IMR-90 (cell line): ENCODE measurements around the gene GTF2F2. TPM values are rescaled to one million over a fixed set of nuclear protein-coding genes. Genes with fewer than 3 reads are reported as not detected.

Experiments
- ATAC-seq: fragments of 200-7000 bp; cut with Tn5 transposase; 2 replicates; pipeline ENCODE4 v1.9.1; 2020; ENCODE audit warnings: low read depth, mild to moderate bottlenecking, moderate library complexity
- BruUV-seq: library from RNA; stranded (reverse); fragments of 400-500 nt; replicated peaks from 2 replicates; lab custom pipeline; 2021; lab: Mats Ljungman, UMichigan
- CTCF ChIA-PET: fragments of 300-600 bp; formaldehyde crosslinking; extraction: SDS; loops from one replicate; lab custom pipeline; 2021; ENCODE audit warnings: antibody characterized with exemption; lab: Yijun Ruan, JAX
- POLR2A ChIA-PET: fragments of 300-600 bp; sonication (Branson Sonifier 250); formaldehyde crosslinking; loops from one replicate; lab custom pipeline; 2022; ENCODE audit warnings: antibody characterized with exemption; ENCODE audit not compliant: unreplicated experiment; lab: Charles Lee
- DNase-seq: peaks from one replicate; pipeline ENCODE4 v3.0.0; 2013
- H2AFZ ChIP-seq: replicated peaks from 2 replicates; pipeline ENCODE3; 2013; ENCODE audit warnings: low read length, mild to moderate bottlenecking; ENCODE audit not compliant: poor library complexity
- H2AK5ac ChIP-seq: 2 replicates; pipeline ENCODE4 v1.6.1; 2013; ENCODE audit warnings: low read depth, low read length, inconsistent platforms
- H2AK9ac ChIP-seq: replicated peaks from 2 replicates; pipeline ENCODE3; 2013; ENCODE audit warnings: mild to moderate bottlenecking, low read depth, low read length, moderate library complexity; ENCODE audit not compliant: poor library complexity
- H2BK120ac ChIP-seq: 2 replicates; pipeline ENCODE4 v1.6.1; 2013; ENCODE audit warnings: low read depth, low read length, inconsistent platforms
- H2BK15ac ChIP-seq: 3 replicates; pipeline ENCODE4 v1.6.1; 2013; ENCODE audit warnings: low read depth, low read length, inconsistent platforms
- H2BK20ac ChIP-seq: 2 replicates; pipeline ENCODE4 v1.6.1; 2013; ENCODE audit warnings: low read depth, mild to moderate bottlenecking, inconsistent platforms, low read length, moderate library complexity
- H2BK5ac ChIP-seq: 2 replicates; pipeline ENCODE4 v1.6.1; 2013; ENCODE audit warnings: mild to moderate bottlenecking, low read depth, low read length, inconsistent platforms; ENCODE audit not compliant: poor library complexity, severe bottlenecking
- H3K14ac ChIP-seq: replicated peaks from 2 replicates; pipeline ENCODE4 v1.6.1; 2013; ENCODE audit warnings: low read depth, low read length, inconsistent platforms
- H3K18ac ChIP-seq: 2 replicates; pipeline ENCODE4 v1.6.1; 2013; ENCODE audit warnings: low read depth, low read length, control low read depth
- H3K23ac ChIP-seq: 2 replicates; pipeline ENCODE4 v1.6.1; 2013; ENCODE audit warnings: low read depth, low read length, inconsistent platforms
- H3K27ac ChIP-seq: 2 replicates; pipeline ENCODE4 v1.5.1; 2013; ENCODE audit warnings: mild to moderate bottlenecking, control low read depth, low read length; ENCODE audit not compliant: insufficient read depth
- H3K27me3 ChIP-seq: 2 replicates; pipeline ENCODE4 v1.6.1; 2013; ENCODE audit warnings: low read length; ENCODE audit not compliant: control insufficient read depth, insufficient read depth
- H3K36me3 ChIP-seq: 2 replicates; pipeline ENCODE4 v1.6.1; 2013; ENCODE audit warnings: low read length, mixed read lengths; ENCODE audit not compliant: control insufficient read depth, insufficient read depth
- H3K4ac ChIP-seq: 2 replicates; pipeline ENCODE4 v1.6.1; 2013; ENCODE audit warnings: low read depth, low read length, inconsistent platforms
- H3K4me1 ChIP-seq: 2 replicates; pipeline ENCODE4 v1.6.1; 2013; ENCODE audit warnings: low read length, mixed read lengths; ENCODE audit not compliant: control insufficient read depth, insufficient read depth
- H3K4me2 ChIP-seq: 2 replicates; pipeline ENCODE4 v1.6.1; 2013; ENCODE audit warnings: low read depth, mild to moderate bottlenecking, control low read depth, low read length, moderate library complexity
- H3K4me3 ChIP-seq: 2 replicates; pipeline ENCODE4 v1.5.1; 2013; ENCODE audit warnings: low read depth, mild to moderate bottlenecking, control low read depth, low read length, moderate library complexity; ENCODE audit not compliant: insufficient read depth
- H3K56ac ChIP-seq: 2 replicates; pipeline ENCODE4 v1.6.1; 2013; ENCODE audit warnings: low read length, inconsistent platforms; ENCODE audit not compliant: insufficient read depth; ENCODE audit errors: extremely low read depth
- H3K79me1 ChIP-seq, 2 experiments: 2 replicates each; pipeline ENCODE4 v1.6.1; 2013; ENCODE audit warnings: low read length in 2 of 2, inconsistent platforms in 1 of 2, low read depth in 1 of 2
- H3K9ac ChIP-seq: 2 replicates; pipeline ENCODE4 v1.6.1; 2013; ENCODE audit warnings: low read depth, low read length, control low read depth
- H3K9me1 ChIP-seq: 2 replicates; pipeline ENCODE4 v1.6.1; 2013; ENCODE audit warnings: low read length, inconsistent platforms; ENCODE audit not compliant: insufficient read depth
- H3K9me3 ChIP-seq: 2 replicates; pipeline ENCODE4 v1.6.1; 2013; ENCODE audit warnings: low read length; ENCODE audit not compliant: control insufficient read depth, insufficient read depth
- H4K20me1 ChIP-seq: 2 replicates; pipeline ENCODE4 v1.6.1; 2013; ENCODE audit warnings: low read length, inconsistent platforms; ENCODE audit not compliant: insufficient read depth
- H4K5ac ChIP-seq: 2 replicates; pipeline ENCODE4 v1.6.1; 2013; ENCODE audit warnings: mild to moderate bottlenecking, low read depth, low read length, control low read depth
- H4K8ac ChIP-seq, 2 experiments: 2 replicates each; pipeline ENCODE4 v1.6.1; 2013; ENCODE audit warnings: low read depth in 2 of 2, low read length in 2 of 2, control low read depth in 1 of 2, inconsistent platforms in 1 of 2
- H4K91ac ChIP-seq: 2 replicates; pipeline ENCODE4 v1.6.1; 2013; ENCODE audit warnings: low read depth, low read length, inconsistent platforms; ENCODE audit not compliant: insufficient read depth
- BHLHE40 ChIP-seq: fragments of 150-350 bp; IDR thresholded peaks from 2 replicates; pipeline ENCODE4 v1.6.1; 2016; ENCODE audit warnings: mild to moderate bottlenecking, low read depth, low read length
- CEBPB ChIP-seq: IDR thresholded peaks from 2 replicates; pipeline ENCODE4 v1.6.1; 2012; ENCODE audit warnings: low read depth, low read length, improper control_type of control experiment
- CHD1 ChIP-seq: IDR thresholded peaks from 2 replicates; pipeline ENCODE4 v1.6.1; 2012; ENCODE audit warnings: low read depth, low read length, improper control_type of control experiment
- CTCF ChIP-seq: conservative IDR thresholded peaks from 2 replicates; pipeline ENCODE4 v1.5.1; 2012; ENCODE audit warnings: mild to moderate bottlenecking, low read depth, low read length, improper control_type of control experiment
- FOS ChIP-seq: fragments of 150-350 bp; IDR thresholded peaks from 2 replicates; pipeline ENCODE4 v1.6.1; 2016; ENCODE audit warnings: low read depth, low read length
- MAZ ChIP-seq: IDR thresholded peaks from 2 replicates; pipeline ENCODE4 v1.6.1; 2012; ENCODE audit warnings: low read depth, mild to moderate bottlenecking, low read length, improper control_type of control experiment, moderate library complexity, borderline replicate concordance
- MXI1 ChIP-seq: IDR thresholded peaks from 2 replicates; pipeline ENCODE4 v1.6.1; 2012; ENCODE audit warnings: low read depth, mild to moderate bottlenecking, low read length, moderate library complexity, borderline replicate concordance
- NFE2L2 ChIP-seq: fragments of 150-350 bp; IDR thresholded peaks from 2 replicates; pipeline ENCODE4 v1.6.1; 2016; ENCODE audit warnings: low read depth, mild to moderate bottlenecking, low read length
- POLR2A ChIP-seq: IDR thresholded peaks from 2 replicates; pipeline ENCODE4 v1.6.1; 2012; ENCODE audit warnings: mild to moderate bottlenecking, low read depth, low read length
- RAD21 ChIP-seq: IDR thresholded peaks from 2 replicates; pipeline ENCODE4 v1.6.1; 2012; ENCODE audit warnings: low read length, improper control_type of control experiment
- RCOR1 ChIP-seq: IDR thresholded peaks from 2 replicates; pipeline ENCODE4 v1.6.1; 2012; ENCODE audit warnings: mild to moderate bottlenecking, low read length, improper control_type of control experiment; ENCODE audit not compliant: insufficient replicate concordance
- RFX5 ChIP-seq: IDR thresholded peaks from 2 replicates; pipeline ENCODE4 v1.8.0; 2012; ENCODE audit warnings: low read depth, mild to moderate bottlenecking, low read length, moderate library complexity
- SMC3 ChIP-seq: fragments of 150-350 bp; IDR thresholded peaks from 2 replicates; pipeline ENCODE4 v1.6.1; 2016; ENCODE audit warnings: low read depth, mild to moderate bottlenecking, antibody characterized with exemption, low read length, moderate library complexity
- WGBS, 2 experiments: methylation state at CpG; one replicate each; pipeline versions ENCODE4 v1.1.5 to v1.1.7; 2013; ENCODE audit warnings: missing lambda C conversion rate in 2 of 2; ENCODE audit not compliant: insufficient read length in 1 of 2; ENCODE audit errors: extremely low coverage in 2 of 2; 5-methylcytosine and 5-hydroxymethylcytosine counted together
- dilution Hi-C: fragments of 300-500 bp; cut with HindIII; formaldehyde crosslinking; loops from one replicate; pipeline ENCODE4 v1.14.3; 2018; ENCODE audit warnings: low sequenced_read_pairs; ENCODE audit not compliant: unreplicated experiment
- in situ Hi-C: fragments of 300-500 bp; cut with MboI; formaldehyde crosslinking; loops from 3 replicates; pipeline ENCODE4 v1.14.3; 2019; ENCODE audit warnings: low sequenced_read_pairs, inconsistent platforms, mixed read lengths
- intact Hi-C: fragments of 100-400 bp; cut with micrococcal nuclease; formaldehyde crosslinking; loops from 2 replicates; pipeline ENCODE4 v1.10.0; 2022
- polyA plus RNA-seq, 3 experiments: library from polyadenylated mRNA; depleted of rRNA; stranded (reverse); fragments of >200 nt; gene quantifications; 2 replicates each; pipeline ENCODE4 v1.2.3, GENCODE V29; 2012; ENCODE audit warnings: low replicate concordance in 1 of 3
- total RNA-seq: library from RNA; depleted of rRNA; stranded (reverse); fragments of >200 nt; gene quantifications from 2 replicates; pipeline ENCODE4 v1.2.3, GENCODE V29; 2012
- TF ChIP-seq, protein P1 (sequence below): fragments of 150-350 bp; IDR thresholded peaks from 2 replicates; pipeline ENCODE4 v1.6.1; 2016; ENCODE audit warnings: low read depth, mild to moderate bottlenecking, low read length, moderate library complexity, borderline replicate concordance
- TF ChIP-seq, protein P2 (sequence below): fragments of 150-350 bp; IDR thresholded peaks from 2 replicates; pipeline ENCODE4 v1.6.1; 2017; ENCODE audit warnings: mild to moderate bottlenecking, antibody characterized with exemption, low read length, low read depth

GTF2F2 gene
- total and polyA plus RNA-seq, 2 of the 4 experiments (the other 2 are of a cell fraction): 16.5 to 21.0 TPM

GRCh38 chr13:45133396-45134118 is 13.2 kb downstream of the GTF2F2 start:
- no peak overlapping the region for H3K4me2 ChIP-seq
- intact Hi-C loops: no loop called here
- H3K9me3 ChIP-seq: 0 out of 2 replicates have a peak, but pooled peaks cover 3% of the 10 kb centered on the region
- no peak overlapping the region for H2AK9ac ChIP-seq
- H2BK5ac ChIP-seq: no peak overlapping the region
- peaks cover 4% of the 10 kb centered on the region for H3K9me1 ChIP-seq
- no peak overlapping the region for H2BK15ac ChIP-seq
- peaks cover 28% of the 10 kb centered on the region for H4K20me1 ChIP-seq
- H3K27ac ChIP-seq: no peak overlapping the region; the same call in 1 of the 2 replicates
- H3K18ac ChIP-seq: no peak overlapping the region
- in situ Hi-C loops: no loop called here
- no TSS peak for BruUV-seq
- H4K8ac ChIP-seq: no peak overlapping the region
- ChIA-PET POLR2A (no interaction called here), CTCF (interaction anchor here (1.2 kb wide), 1 partner anchor 10 kb away, joined by 3 read pairs; no protein-coding TSS in a partner anchor)
- no peak overlapping the region for H3K14ac ChIP-seq
- ATAC-seq (peak; percentile 72), DNase-seq (no peak)
- no peak overlapping the region for H4K5ac ChIP-seq
- peaks cover 54 to 80% of the 10 kb centered on the region in 2 experiments for H3K79me1 ChIP-seq
- peaks cover 4% of the 10 kb centered on the region; the same call in 1 of the 2 replicates for H3K4me1 ChIP-seq
- no peaks in the 10 kb centered on the region for H3K27me3 ChIP-seq
- dilution Hi-C loops: no loop called here
- H2AK5ac ChIP-seq: no peak overlapping the region
- no peak overlapping the region for H3K9ac ChIP-seq
- no peak overlapping the region for H4K91ac ChIP-seq
- no peak overlapping the region for H3K56ac ChIP-seq
- H3K4me3 ChIP-seq: no peak overlapping the region
- H3K23ac ChIP-seq: no peak overlapping the region
- no peak overlapping the region for H2AFZ ChIP-seq
- H2BK120ac ChIP-seq: no peak overlapping the region
- H3K4ac ChIP-seq: no peak overlapping the region
- no peak overlapping the region for H2BK20ac ChIP-seq
- 100% methylated on average over 3 of the region's 6 CpGs; no CpG with 5 or more reads in 1 of the 2 experiments for WGBS, 2 experiments
- peaks cover 8% of the 10 kb centered on the region for H3K36me3 ChIP-seq
- TF ChIP-seq SMC3 (no peak), MAZ (no peak), RFX5 (no peak), NFE2L2 (no peak), FOS (no peak), BHLHE40 (no peak), CHD1 (no peak), RAD21 (no peak), MXI1 (no peak), POLR2A (no peak), CEBPB (no peak), CTCF (no peak), RCOR1 (no peak)
- TF ChIP-seq, protein P1, sequence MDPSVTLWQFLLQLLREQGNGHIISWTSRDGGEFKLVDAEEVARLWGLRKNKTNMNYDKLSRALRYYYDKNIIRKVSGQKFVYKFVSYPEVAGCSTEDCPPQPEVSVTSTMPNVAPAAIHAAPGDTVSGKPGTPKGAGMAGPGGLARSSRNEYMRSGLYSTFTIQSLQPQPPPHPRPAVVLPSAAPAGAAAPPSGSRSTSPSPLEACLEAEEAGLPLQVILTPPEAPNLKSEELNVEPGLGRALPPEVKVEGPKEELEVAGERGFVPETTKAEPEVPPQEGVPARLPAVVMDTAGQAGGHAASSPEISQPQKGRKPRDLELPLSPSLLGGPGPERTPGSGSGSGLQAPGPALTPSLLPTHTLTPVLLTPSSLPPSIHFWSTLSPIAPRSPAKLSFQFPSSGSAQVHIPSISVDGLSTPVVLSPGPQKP: no peak
- TF ChIP-seq, protein P2, sequence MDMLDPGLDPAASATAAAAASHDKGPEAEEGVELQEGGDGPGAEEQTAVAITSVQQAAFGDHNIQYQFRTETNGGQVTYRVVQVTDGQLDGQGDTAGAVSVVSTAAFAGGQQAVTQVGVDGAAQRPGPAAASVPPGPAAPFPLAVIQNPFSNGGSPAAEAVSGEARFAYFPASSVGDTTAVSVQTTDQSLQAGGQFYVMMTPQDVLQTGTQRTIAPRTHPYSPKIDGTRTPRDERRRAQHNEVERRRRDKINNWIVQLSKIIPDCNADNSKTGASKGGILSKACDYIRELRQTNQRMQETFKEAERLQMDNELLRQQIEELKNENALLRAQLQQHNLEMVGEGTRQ: no peak
